ENCODE data around the gene AKT2. TPM values are rescaled to one million over a fixed set of nuclear protein-coding genes. Genes with fewer than 3 reads are reported as not detected.

AKT2 gene
- total RNA-seq, 2 donors from 2014 or later, result 80.4 to 85.1 TPM

DNA sequence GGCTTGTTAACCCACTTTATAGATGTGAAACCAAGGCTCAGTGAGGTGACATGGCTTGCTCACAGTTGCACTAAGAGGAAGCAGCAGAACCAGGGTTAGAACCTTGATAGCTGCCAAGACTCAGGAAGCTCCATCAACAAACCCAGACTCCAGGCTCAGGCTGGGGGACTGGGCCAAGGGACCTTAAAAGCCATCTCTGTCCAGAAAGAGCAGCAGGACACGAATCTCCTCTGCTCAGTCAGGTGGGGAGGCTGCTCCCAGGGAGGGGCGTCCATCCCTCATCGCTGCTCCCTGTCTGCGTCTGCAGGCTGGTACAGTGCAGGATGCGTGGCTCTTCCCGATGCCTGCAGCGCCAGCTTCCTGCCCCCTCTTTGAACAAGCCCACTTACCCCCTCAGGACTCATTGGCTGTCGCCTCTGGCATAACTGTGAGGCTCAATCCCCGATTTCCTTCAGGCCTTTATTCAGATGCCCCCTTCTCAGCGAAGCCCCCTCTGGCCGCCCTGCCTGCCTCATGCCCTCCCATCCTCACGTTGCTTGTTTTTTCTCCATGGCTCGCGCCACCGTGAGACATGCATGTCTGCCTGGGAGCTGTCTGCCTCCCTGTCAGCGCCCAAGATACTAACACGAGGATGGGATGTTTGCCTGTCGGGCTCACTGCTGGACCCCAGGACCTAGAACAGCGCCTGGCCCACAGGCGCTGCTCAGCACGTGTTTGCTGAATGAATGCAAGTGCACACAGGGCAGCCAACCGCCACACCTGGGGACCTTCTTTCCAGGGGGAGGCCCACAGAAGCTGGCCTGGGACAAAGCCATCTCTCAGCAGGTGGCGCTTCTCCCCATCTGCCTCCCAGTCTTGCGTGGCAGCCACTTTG is 21.5 kb downstream of the AKT2 start:
- DNase-seq (ENCODE audit: low spot score), result no peak
- intact Hi-C loops (cut with DNase I), result no loop called here

DNA sequence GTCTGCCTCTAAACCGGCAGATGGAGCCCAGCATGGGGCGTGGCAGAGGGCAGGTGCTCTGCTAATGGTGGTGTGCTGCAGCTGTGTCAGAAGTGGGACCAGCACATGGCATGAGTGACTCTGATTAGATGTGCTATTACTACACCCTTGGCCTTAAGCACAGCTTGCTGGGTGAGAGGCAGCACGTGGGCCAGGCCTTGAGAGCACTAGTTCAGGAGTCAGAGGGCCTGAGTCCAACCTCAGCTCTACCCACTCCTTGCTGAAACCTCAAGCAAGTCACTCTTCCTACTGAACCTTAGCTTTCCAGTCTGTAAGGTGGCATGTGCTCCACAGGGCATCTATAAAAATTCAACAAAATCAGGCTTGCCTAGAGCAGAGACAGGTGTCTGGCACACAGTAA is 22.7 kb downstream of the AKT2 start:
- intact Hi-C loops (cut with DNase I), result no loop called here
- DNase-seq (ENCODE audit: low spot score), result no peak

DNA sequence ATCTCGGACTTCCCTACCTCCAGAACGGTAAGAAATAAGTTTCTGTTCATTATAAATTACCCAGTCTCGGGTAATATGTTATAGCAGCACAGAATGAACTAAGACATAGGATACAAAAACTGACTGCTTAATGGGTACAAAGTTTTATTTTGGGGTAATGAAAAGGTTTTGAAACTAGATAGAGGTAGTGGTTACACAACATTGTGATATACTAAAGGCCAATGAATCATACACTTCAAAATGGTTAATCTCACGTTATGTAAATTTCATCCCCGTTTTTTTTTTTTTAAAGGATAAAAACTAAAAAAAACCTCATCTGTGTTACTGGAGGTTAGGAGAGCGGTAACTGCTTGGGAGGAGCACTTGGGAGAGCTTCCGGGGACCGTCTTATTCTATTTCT is 23.5 kb downstream of the AKT2 start:
- DNase-seq (ENCODE audit: low spot score), result no peak
- intact Hi-C loops (cut with DNase I), result no loop called here

DNA sequence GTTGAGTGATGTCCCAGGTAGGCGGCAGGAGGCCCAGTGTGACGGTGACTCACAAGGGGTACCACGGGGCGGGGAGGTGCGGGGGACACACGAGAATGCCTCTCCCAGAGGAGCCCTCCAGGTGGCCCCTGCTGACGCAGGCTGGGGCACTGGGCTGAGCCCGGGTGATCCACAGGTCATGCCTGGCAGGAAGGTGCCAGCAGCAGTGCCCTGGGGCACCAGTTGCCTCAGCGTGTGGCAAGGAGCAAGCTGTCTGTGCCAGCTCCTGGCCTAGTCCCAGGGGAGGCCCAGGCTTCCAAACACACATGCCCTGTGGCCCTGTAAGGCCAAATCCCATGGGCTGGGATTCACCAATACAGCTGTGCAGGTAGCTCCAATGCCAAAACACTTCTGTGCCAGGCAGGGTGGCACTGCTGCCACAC is 28.0 kb downstream of the AKT2 start:
- intact Hi-C loops (cut with DNase I), result no loop called here
- no peak for DNase-seq (ENCODE audit: low spot score)

DNA sequence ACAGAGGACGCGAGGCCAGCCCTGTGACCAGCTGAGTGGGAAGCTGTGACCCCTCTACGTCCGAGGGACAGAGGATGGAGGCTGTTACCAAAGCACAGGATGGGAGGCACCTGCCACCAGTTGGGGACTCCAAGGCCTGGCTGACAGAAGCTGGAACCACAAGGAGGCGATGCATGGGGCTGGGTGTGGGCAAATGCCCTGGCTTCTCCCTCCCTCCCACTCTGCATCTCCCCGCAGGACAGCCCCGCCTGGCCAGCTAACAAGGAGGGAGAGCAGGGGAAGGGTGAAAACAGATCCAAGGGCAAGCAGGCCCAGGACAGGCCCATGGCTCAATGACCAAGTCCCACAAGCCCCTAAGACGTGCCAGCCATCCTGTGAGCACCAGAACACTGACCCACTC is 28.6 kb downstream of the AKT2 start:
- no peak for DNase-seq (ENCODE audit: low spot score)
- intact Hi-C loops (cut with DNase I), result no loop called here

DNA sequence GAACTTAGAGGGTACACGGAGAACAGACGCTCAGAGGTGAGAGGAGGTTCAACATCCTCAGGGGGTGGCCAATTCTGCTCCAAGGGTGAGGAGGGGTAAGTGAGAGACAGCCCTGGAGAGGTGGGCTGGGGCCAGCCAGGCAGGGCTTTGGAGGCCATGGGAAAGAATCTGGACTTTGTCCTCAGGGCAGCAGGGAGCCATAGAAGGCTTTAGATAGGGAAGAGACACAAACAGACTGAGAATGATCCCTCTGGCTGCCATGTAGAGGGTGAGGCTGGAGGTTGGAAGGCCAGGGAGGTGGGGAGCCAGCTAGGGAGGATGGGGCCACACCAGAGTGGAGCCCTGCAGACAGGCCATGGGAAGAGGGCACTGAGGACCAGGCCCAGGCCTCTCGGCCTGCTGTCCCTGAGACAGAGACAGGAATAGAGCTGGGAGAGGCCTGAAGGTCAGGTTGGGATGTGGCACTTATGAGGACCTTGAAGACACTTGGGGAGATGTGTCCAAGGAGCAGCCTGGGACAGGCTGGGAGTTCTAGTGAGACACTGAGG is 29.5 kb downstream of the AKT2 start:
- DNase-seq (ENCODE audit: low spot score), result no peak
- intact Hi-C loops (cut with DNase I), result no loop called here

DNA sequence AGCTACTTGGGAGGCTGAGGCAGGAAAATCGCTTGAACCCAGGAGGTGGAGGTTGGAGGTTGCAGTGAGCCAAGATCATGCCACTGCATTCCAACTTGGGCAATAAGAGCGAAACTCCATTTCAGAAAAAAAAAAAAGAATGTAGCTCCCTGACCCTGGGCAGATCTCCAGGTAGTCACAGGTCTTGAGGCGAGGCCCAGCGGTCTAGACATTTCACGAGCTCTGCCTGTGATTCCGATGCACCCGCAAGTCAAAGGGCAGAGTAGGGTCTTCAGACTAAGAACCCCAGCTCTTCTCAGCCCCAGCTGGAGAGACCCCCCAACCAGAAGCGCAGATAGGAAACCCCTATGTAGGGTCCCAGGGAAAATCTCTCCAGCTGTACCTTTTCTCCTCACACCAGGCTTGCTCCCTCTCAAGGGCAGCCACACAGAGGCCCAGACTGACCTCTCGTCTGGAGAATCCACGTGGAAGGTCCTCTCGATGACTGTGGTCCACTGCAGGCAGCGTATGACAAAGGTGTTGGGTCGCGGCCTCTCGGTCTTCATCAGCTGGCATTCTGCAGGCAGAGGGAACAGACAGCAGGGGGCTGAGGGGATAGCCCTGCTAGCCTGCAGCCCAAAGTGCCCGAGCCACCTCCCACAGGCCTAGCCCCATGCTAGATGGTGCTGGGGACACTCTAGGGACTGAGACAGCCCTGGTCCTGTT is 30.3 kb downstream of the AKT2 start:
- intact Hi-C loops (cut with DNase I), result no loop called here
- DNase-seq (ENCODE audit: low spot score), result no peak

DNA sequence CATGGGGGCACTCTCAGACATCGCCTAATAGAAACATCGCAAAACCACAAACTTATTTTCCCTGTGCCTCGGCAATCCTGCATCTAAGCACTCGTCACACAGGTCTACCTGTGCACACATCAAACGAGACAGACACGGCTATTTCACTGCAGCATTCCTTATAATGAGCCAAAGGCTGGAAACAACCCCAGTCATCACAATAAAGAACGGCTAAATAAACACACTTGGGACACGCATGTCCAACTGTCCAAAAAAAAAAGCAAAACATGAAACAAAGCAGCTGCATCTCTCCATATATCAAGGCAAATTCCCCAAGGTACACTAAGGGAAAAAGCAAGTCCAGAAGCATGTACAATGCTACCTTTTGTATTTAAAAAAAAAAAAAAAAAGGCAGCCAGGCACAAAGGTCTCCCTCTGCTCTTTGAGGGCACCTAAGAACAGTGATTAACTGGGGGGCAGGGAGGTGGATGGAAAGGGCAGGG is 31.5 kb downstream of the AKT2 start:
- intact Hi-C loops (cut with DNase I), result no loop called here
- DNase-seq (ENCODE audit: low spot score), result no peak

DNA sequence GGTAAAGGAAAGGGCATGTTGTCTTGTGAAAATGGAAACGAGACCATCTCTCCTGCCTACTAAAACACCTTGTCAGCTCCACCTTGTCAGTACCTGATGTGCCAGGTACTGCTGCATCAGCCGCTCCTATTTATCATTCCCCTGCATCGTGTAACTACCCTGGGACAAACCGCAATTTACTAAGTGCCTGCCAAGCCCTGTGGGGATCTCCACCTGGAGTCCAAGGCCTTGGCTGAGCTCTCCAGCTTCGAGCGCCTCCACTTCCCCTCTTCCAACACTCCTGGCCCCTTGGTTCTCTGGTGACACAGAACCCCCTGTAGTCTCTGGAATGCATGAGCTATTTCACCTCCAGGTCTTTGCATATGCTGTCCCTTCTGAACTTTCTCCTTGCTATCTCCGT is 32.8 kb downstream of the AKT2 start:
- DNase-seq (ENCODE audit: low spot score), result no peak
- intact Hi-C loops (cut with DNase I), result no loop called here

DNA sequence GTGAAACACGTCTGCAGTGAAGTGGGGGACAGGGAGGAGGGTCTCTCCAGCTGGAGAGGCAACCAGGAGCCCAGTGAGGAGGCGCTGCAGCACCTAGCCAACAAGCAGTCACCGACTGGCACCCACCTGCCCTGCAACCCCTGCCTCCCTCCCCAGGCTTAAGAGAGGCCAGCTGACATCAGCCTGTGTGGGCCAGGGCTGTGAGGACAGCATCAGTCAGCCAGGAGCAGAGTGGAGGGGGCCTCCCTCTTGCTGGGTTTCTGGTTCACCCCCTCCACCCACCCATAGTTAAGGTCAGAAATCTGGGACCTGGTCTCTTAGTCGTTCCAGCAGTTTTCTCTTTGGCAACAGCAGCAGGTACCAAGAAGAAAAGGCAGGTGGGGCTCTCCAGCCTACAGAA is 33.2 kb downstream of the AKT2 start:
- DNase-seq (ENCODE audit: low spot score), result no peak
- intact Hi-C loops (cut with DNase I), result no loop called here

DNA sequence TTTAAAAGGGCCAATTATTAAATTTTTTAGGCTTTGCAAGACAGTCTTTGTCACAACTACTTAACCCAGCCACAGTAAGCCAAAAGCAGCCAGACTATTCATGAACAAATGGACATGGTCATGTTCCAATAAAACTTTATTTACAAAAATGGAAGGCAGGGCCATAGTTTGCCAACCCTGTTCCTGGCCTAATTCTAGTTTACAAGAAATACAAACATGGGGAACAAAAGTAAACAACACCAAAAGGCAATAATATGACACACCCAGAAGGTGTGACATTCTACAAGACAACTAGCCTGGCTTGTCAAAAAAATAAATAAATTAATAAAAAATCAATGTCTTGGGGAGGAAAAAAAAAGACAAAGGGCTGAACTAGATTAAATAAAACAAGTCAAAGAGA is 33.9 kb downstream of the AKT2 start:
- intact Hi-C loops (cut with DNase I), result no loop called here
- no peak for DNase-seq (ENCODE audit: low spot score)

DNA sequence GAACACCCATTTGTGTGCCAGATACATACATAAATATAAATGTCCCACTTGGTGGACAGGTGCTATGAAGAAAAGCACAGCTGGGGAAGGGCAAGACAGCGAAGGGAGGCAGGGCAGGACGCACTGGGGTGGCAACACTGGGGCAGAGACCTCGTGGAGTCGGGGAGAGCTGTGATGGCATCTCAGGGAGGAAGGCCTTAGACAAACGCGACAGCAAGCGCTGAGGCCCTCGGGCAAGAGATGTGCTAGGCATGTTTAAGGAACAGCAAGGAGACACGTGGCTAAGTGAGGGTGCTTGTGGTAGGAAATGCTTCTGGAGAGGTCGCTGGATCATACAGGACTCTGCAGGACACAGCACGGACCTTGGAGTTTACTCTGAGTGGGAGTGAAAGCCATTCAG is 35.4 kb downstream of the AKT2 start:
- DNase-seq (ENCODE audit: low spot score), result no peak
- intact Hi-C loops (cut with DNase I), result no loop called here

DNA sequence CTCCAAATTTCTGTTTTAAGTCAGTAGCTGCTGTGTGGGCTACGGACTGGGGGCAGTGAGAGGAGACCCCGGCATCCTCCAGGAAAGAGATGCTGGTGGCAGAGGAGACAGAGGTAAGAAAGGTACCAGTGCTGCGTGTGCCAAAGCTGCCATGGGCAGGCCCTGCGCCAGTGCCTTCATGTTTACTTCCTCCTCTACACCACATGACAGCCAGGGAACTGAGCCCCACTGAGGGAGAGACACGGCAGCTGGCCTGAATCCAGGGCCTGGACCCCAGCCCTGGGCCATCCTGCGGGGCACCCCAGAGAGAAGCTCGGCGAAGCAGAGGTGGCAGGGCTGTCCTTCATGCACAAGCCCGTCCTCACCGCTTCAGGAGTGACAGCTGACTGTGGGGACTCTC is 35.9 kb downstream of the AKT2 start:
- intact Hi-C loops (cut with DNase I), result no loop called here
- DNase-seq (ENCODE audit: low spot score), result no peak

DNA sequence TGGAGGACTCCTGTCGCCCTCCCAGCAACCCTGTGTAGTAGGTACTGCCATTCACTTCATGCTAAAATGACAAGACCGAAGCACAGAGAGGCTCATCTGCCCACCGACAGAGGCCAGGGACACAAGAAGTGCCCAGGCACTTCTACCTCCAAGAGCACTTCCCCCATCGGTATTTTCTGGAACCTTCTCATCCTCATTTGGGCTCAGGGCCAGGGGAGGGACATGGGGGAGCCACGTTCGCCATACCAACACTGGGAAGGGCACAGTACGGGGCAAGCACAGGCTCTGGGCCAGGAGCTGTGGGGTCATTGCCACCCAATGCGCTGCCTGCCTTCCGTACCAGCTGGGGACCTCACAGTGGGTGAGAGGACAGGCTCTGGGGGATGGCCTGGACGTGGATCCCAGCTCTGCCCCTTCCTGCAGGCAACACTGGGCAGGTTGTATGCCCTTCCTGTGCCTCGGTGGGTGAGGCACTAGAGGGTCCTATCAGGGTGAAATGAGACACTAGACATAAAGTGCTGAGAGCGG is 37.3 kb downstream of the AKT2 start:
- intact Hi-C loops (cut with DNase I), result no loop called here
- no peak for DNase-seq (ENCODE audit: low spot score)

DNA sequence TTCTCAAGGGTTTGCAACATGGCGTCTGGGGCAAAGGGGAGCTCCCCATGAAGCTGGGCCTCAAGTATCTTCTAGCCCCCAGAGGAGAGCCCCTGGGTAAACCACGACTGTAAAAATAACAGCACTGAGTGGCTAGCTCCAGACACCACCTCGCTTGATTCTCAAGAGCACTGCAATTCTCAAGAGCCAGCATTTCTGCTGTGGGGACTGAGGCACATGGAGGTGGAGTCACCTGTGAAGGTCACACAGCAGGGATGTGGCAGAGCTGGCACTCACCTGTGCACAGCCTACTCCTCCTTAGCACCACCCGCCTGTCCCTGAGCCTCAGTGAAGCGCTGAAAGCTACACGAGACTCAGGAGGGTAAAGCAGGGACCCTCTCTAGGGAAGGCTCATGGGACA is 38.0 kb downstream of the AKT2 start:
- DNase-seq (ENCODE audit: low spot score), result no peak
- intact Hi-C loops (cut with DNase I), result no loop called here

DNA sequence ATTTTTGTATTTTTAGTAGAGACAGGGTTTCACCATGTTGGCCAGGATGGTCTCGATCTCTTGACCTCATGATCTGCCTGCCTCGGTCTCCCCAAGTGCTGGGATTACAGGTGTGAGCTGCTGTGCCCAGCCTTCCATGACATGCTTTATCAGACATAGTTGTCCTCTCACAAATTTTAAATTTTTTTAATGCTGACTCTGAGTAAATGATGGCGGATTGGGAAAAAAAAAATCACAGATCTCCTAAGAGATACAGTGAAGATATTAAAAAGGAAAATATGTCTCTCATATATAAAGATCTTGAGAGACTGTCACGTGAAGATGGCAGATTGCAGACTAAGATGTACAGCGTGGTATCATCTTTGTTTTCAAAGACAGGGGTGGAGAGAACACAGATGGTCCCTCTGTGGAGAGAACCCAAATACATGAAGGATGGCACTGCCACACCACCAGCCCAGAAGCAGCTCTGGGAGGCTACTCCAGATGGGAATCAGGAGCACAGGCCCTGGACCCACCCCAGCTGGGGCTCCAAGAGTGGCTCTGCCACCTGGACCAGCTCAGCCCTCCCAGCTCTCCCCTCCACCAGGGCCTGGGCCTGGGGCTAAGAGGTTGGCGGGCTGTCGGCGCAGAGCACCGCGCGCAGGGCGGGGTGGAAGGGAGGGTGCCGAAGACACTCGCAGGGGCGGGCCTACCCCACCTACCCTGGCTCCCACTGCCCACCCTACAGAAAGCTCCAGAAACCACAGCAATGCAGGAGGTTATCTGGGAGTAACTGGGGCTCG is 38.7 kb downstream of the AKT2 start:
- intact Hi-C loops (cut with DNase I), result no loop called here
- DNase-seq (ENCODE audit: low spot score), result no peak

DNA sequence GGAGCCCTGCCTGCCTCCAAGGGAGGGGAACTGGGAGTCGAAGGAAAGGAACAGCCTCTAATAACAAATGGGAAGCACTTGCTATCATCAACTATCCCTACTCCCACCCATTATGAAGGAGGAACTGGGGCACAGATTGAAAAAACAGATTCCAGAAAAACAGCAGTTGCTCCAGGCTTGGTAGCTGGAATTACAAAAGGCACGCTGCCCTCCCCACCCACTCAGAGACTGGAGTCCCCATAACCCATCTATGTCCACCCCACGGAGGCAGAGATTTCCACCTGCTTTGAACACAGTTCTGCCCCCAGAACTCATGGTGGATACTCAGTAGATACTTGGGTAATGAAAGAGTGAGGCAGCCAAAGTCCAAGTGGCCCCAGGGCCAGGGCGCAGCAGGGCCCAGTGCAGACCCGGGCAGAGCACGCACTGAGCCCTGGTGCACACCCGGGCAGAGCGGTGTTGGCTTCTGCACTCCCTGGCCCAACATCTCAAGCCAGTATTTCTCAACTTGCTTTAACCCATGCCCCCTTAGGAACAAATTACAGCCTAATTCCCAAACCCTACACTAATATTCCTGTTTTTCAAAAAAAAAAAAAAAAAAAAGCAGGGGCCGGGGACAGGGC is 39.5 kb downstream of the AKT2 start:
- intact Hi-C loops (cut with DNase I), result no loop called here
- no peak for DNase-seq (ENCODE audit: low spot score)

DNA sequence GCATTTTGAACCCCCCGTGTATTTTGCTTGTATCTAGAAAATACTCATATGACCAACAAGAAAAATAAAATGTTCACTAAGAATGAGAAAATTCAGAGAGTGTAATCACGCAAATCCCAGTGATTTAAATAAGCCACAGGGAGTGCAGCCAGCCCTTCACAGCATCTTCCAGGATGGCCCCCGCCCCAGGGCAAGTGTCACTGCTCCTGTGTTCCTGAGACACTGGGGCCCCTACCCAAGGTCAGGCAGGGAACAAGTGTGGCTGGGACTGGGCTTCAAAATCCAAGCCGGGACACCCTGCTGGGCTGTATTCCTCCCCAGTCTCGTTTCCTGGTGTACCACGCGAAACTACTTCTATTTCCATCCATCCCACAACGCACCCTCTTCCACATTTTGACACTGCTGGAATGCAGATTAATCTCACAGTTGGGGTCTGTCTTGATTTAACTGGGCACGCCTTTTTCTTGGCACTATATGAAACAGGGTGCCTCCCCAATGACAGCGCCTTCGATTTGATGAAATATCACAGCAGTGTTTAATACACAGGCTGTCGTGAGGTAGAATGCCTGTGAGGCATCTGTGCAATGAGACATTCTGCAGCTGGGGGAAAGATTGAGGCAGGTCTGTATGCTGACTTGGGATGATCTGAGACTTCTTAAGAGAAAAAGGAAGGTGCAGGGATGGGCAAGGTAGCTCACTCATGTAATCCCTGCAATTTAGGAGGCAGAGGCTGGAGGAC is 40.4 kb downstream of the AKT2 start:
- intact Hi-C loops (cut with DNase I), result no loop called here
- no peak for DNase-seq (ENCODE audit: low spot score)
